Esophagus muscularis mucosa (tissue), 4 donors: ENCODE results near the gene DPF3. TPM values are rescaled to one million over a fixed set of nuclear protein-coding genes. Genes with fewer than 3 reads are reported as not detected.

ENCODE experiments used
- DNase-seq: peaks from one replicate; pipeline ENCODE4 v3.0.0-alpha.2; 2017; ENCODE audit errors: extremely low spot score
- H3K27ac ChIP-seq, 4 donors: fragments of 200-600 bp; sonication (generic); replicated peaks in 1 of 4; 1 replicate in 3 of 4; 2 replicates in 1 of 4; pipeline ENCODE4 v1.5.1; 2016 to 2019; ENCODE audit warnings: mild to moderate bottlenecking in 1 of 4
- H3K27me3 ChIP-seq, 4 donors: fragments of 200-600 bp; sonication (generic); one replicate each; pipeline versions ENCODE4 v1.5.1 to v1.6.0; 2016 to 2019
- H3K36me3 ChIP-seq, 4 donors: fragments of 200-600 bp; sonication (generic); one replicate each; pipeline ENCODE4 v1.5.1; 2016 to 2019
- H3K4me1 ChIP-seq, 4 donors: fragments of 200-600 bp; sonication (generic); one replicate each; pipeline ENCODE4 v1.5.1; 2016 to 2019
- H3K4me3 ChIP-seq, 4 donors: fragments of 200-600 bp; sonication (generic); 1 replicate in 2 of 4; 2 replicates in 2 of 4; pipeline ENCODE4 v1.5.1; 2016 to 2019; ENCODE audit warnings: mild to moderate bottlenecking in 4 of 4, moderate library complexity in 1 of 4
- H3K9me3 ChIP-seq, 4 donors: fragments of 200-600 bp; sonication (generic); 1 replicate in 3 of 4; 2 replicates in 1 of 4; pipeline ENCODE4 v1.5.1; 2016 to 2019
- EP300 ChIP-seq: sonication (generic); formaldehyde crosslinking; IDR thresholded peaks from one replicate; pipeline ENCODE4 v1.6.1; 2017; ENCODE audit warnings: antibody characterized with exemption
- POLR2A ChIP-seq: fragments of 450-650 bp; IDR thresholded peaks from one replicate; pipeline ENCODE4 v1.6.1; 2017; ENCODE audit warnings: antibody characterized with exemption, moderate library complexity, mild to moderate bottlenecking, low read depth
- POLR2AphosphoS5 ChIP-seq, 2 donors: sonication (generic); formaldehyde crosslinking; IDR thresholded peaks; one replicate each; pipeline ENCODE4 v1.6.1; 2017; ENCODE audit warnings: antibody characterized with exemption in 2 of 2
- WGBS: methylation state at CpG from one replicate; pipeline ENCODE4 v1.1.5; 2018; 5-methylcytosine and 5-hydroxymethylcytosine counted together
- intact Hi-C: fragments of 100-400 bp; cut with DNase I; formaldehyde crosslinking; loops from one replicate; pipeline ENCODE4 v1.15.1; 2023
- total RNA-seq, 4 donors: library from RNA; depleted of rRNA; stranded (reverse); fragments of >200 nt; gene quantifications; one replicate each; pipeline versions ENCODE4 v1.1.0 to v1.2.1, GENCODE V29; 2016
- TF ChIP-seq, protein P1 (sequence below), 3 experiments: fragments of 200-600 bp in 2 of 3; fragments of 450-650 bp in 1 of 3; sonication (generic) in 2 of 3; IDR thresholded peaks; one replicate each; pipeline ENCODE4 v1.5.1; 2017 to 2019; ENCODE audit warnings: antibody characterized with exemption in 3 of 3, mild to moderate bottlenecking in 2 of 3, moderate library complexity in 1 of 3

Gene DPF3
- total RNA-seq, 4 donors from 2014 or later: 0.78 to 2.5 (median 1.7) TPM

DNA sequence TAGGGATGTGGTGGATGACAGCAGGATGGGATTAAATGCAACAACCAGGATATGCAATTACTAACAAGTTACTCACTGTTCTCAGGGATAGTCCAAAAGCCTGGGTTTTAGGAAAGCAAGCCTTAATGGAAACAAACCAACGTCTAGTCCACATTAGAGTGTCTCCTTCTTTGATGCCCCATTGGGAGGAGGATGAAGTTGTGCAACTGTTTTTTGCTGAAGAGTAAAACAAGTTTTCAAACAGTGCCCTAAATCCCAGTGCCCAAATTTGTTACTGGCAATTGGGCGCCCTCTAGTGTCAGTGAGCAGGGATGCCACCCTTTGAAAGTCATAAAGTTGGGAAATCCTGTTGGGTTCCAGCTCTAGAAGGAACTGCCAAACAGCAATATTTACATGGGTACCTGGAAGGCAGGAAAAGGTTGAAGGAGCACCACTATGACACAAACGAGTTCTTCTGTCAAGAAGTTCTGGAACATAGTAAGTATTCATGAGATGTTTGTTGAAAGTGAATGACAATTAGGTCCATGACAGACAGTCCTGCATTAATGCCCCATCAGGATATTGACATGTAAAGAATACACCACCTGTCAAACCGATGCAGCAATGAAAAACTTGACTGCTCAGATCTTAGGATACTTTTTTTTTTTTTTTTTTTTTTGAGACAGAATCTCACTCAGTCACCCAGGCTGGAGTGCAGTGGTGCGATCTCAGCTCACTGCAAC lies 11.1 kb upstream of the DPF3 start:
- H3K27ac ChIP-seq: no peak overlapping the region
- TF ChIP-seq, protein P1, sequence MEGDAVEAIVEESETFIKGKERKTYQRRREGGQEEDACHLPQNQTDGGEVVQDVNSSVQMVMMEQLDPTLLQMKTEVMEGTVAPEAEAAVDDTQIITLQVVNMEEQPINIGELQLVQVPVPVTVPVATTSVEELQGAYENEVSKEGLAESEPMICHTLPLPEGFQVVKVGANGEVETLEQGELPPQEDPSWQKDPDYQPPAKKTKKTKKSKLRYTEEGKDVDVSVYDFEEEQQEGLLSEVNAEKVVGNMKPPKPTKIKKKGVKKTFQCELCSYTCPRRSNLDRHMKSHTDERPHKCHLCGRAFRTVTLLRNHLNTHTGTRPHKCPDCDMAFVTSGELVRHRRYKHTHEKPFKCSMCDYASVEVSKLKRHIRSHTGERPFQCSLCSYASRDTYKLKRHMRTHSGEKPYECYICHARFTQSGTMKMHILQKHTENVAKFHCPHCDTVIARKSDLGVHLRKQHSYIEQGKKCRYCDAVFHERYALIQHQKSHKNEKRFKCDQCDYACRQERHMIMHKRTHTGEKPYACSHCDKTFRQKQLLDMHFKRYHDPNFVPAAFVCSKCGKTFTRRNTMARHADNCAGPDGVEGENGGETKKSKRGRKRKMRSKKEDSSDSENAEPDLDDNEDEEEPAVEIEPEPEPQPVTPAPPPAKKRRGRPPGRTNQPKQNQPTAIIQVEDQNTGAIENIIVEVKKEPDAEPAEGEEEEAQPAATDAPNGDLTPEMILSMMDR (IDR thresholded peaks at IDR 0.05): peak; percentile 88 to 96 (median 92)
- no peak for TF ChIP-seq POLR2A

DNA sequence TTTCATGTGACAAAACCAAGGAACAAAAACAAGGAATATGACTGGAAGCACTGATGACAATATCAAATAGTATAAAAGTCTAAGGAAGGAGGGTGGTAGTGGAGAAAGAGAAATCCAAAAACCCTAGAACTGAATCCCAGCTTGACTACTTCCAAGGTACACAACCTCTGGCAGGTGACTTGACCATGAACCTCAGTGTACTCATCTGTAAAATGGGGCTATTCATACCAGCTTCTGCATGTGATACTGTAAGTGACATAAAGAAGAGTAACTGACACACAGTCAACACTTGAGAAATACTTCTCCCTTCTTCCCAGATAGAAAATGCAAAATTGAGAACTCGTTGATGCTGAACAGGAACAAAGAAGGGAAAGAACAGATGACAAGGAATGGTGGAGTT lies 10.3 kb upstream of the DPF3 start:
- H3K36me3 ChIP-seq: no peaks in the 10 kb centered on the region
- intact Hi-C loops: no loop called here
- DNase-seq: no peak
- H3K9me3 ChIP-seq: no peaks in the 10 kb centered on the region
- H3K27ac ChIP-seq: no peak overlapping the region
- WGBS: 29% methylated on average over 1 of the region's 1 CpG
- no peak overlapping the region for H3K4me3 ChIP-seq
- H3K27me3 ChIP-seq: peaks cover 0 to 7% (median 0%) of the 10 kb centered on the region in 4 donors
- TF ChIP-seq POLR2AphosphoS5 (IDR thresholded peaks at IDR 0.05): no peak
- TF ChIP-seq POLR2A: no peak
- TF ChIP-seq EP300: no peak
- TF ChIP-seq, protein P1 (IDR thresholded peaks at IDR 0.05): no peak
- H3K4me1 ChIP-seq: peaks cover 0 to 37% (median 12%) of the 10 kb centered on the region in 4 donors

More for the DNA sequence above, 11.1 kb upstream of the DPF3 start:
- H3K4me3 ChIP-seq: no peak overlapping the region
- H3K27me3 ChIP-seq: peaks cover 0 to 7% (median 0%) of the 10 kb centered on the region in 4 donors
- no peaks in the 10 kb centered on the region for H3K36me3 ChIP-seq
- intact Hi-C loops: loop anchor here (1.0 kb wide), 1 partner anchor 391 kb away; no protein-coding TSS in a partner anchor
- 26% methylated on average over 5 of the region's 5 CpGs for WGBS
- no peak for DNase-seq
- no peaks in the 10 kb centered on the region for H3K9me3 ChIP-seq
- peaks cover 0 to 41% (median 13%) of the 10 kb centered on the region in 4 donors for H3K4me1 ChIP-seq

DNA sequence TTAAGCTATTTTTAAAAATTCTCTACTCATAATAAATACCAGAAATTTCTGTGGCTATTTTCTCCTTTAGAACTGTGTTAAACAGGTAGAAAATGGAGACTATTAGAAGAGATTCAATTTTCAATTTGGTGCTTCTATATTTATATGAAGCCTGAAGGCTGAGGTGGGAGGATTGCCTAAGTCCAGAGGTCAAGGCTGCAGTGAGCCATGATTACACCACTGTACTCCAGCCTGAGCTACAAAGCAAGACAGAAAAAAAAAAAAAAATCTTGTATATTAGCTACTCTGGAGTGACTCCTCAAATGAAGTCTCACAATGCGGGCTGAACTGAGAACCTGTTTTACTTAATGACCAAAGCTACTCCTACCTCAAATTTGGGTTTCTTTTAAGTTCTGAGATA lies 9.8 kb upstream of the DPF3 start:
- peaks cover 0 to 7% (median 0%) of the 10 kb centered on the region in 4 donors for H3K27me3 ChIP-seq
- no peak overlapping the region for H3K27ac ChIP-seq
- 71% methylated on average over 1 of the region's 1 CpG for WGBS
- no peak for DNase-seq
- no peaks in the 10 kb centered on the region for H3K36me3 ChIP-seq
- no peak for TF ChIP-seq POLR2AphosphoS5 (IDR thresholded peaks at IDR 0.05)
- TF ChIP-seq, protein P1 (IDR thresholded peaks at IDR 0.05): no peak
- TF ChIP-seq POLR2A: no peak
- no peak for TF ChIP-seq EP300
- H3K4me3 ChIP-seq: no peak overlapping the region
- peaks cover 0 to 32% (median 9%) of the 10 kb centered on the region in 4 donors for H3K4me1 ChIP-seq
- intact Hi-C loops: no loop called here
- H3K9me3 ChIP-seq: no peaks in the 10 kb centered on the region

DNA sequence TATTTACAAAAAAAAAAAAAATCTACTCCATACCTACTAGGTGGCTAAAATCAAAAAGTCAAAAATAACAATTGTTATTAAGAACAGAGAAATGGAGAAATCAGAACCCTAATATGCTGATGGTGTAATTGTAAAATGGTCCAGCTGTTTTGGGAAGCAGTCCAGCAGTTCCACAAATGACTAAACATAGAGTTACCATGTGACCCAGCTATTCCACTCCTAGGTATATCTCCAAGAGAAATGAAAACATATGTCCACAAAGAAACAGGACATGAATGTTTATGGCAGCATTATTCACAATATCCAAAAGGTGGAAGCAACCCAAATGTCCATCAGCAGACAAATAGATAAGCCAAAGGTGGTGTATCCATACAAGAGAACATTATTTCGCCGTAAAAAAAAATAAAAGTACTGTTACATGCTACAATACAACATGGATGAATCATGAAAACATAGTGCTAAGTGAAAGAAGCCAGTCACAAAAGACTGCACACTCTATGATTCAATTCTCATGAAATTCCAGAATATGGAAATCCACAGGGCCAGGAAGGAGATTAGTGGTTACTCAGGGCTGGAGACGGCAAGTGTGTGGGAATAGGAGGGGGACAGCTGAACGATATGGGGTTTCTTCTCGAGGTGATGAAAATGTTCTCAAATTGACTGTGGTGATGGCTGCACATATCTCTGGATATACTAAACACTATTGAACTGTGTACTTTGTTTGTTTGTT lies 9.1 kb upstream of the DPF3 start:
- no peak for DNase-seq
- intact Hi-C loops: no loop called here
- H3K27ac ChIP-seq: no peak overlapping the region
- TF ChIP-seq, protein P1 (IDR thresholded peaks at IDR 0.05): no peak
- no peak for TF ChIP-seq POLR2AphosphoS5 (IDR thresholded peaks at IDR 0.05)
- no peak for TF ChIP-seq POLR2A
- TF ChIP-seq EP300: no peak
- H3K9me3 ChIP-seq: no peaks in the 10 kb centered on the region
- peaks cover 0 to 32% (median 7%) of the 10 kb centered on the region in 4 donors for H3K4me1 ChIP-seq
- no peaks in the 10 kb centered on the region for H3K36me3 ChIP-seq
- 92% methylated on average over 5 of the region's 5 CpGs for WGBS
- no peak overlapping the region for H3K4me3 ChIP-seq
- H3K27me3 ChIP-seq: peaks cover 0 to 7% (median 0%) of the 10 kb centered on the region in 4 donors
